HG03342 (cell line): ENCODE data around the gene PPIC.

Experiments
- ATAC-seq: cut with Tn5 transposase; IDR thresholded peaks from one replicate; pipeline ENCODE4 v1.9.1; 2021; ENCODE audit warnings: mild to moderate bottlenecking, moderate library complexity; ENCODE audit not compliant: unreplicated experiment

Gene PPIC

GRCh38 chr5:123036391-123037103 lies at the start of gene PPIC:
PPIC (minus strand) TSS chr5:123036725; CDS start chr5:123036625, 100 bp downstream.
- ATAC-seq, result peak; percentile 55

GRCh38 chr5:123085638-123086286 lies 49.2 kb upstream of the PPIC start:
- no peak for ATAC-seq

- ATAC-seq, result no peak
Observed at GRCh38 chr5:123084730-123085605, 48.4 kb upstream of the PPIC start.

GRCh38 chr5:123083298-123083697 lies 46.8 kb upstream of the PPIC start:
- no peak for ATAC-seq

GRCh38 chr5:123080215-123080614 lies 43.7 kb upstream of the PPIC start:
- no peak for ATAC-seq

GRCh38 chr5:123075521-123076163 lies 39.1 kb upstream of the PPIC start:
- ATAC-seq, result no peak

GRCh38 chr5:123068368-123068938 lies 31.9 kb upstream of the PPIC start:
- no peak for ATAC-seq

GRCh38 chr5:123066016-123066415 lies 29.5 kb upstream of the PPIC start:
- no peak for ATAC-seq

GRCh38 chr5:123059455-123059854 lies 22.9 kb upstream of the PPIC start:
- no peak for ATAC-seq

GRCh38 chr5:123051206-123051605 lies 14.7 kb upstream of the PPIC start:
- no peak for ATAC-seq

- ATAC-seq, result no peak
Observed at GRCh38 chr5:123047706-123048105, 11.2 kb upstream of the PPIC start.

GRCh38 chr5:123046222-123046621 lies 9.7 kb upstream of the PPIC start:
- ATAC-seq, result no peak

GRCh38 chr5:123044926-123045617 lies 8.5 kb upstream of the PPIC start:
- no peak for ATAC-seq

GRCh38 chr5:123039673-123040072 lies 3.1 kb upstream of the PPIC start:
- ATAC-seq, result no peak

- ATAC-seq, result no peak
Observed at GRCh38 chr5:123037104-123037418, 536 bp upstream of the PPIC start.

GRCh38 chr5:123035918-123036390 lies 571 bp downstream of the PPIC start:
- ATAC-seq, result peak; percentile 14

- peak; percentile 41 for ATAC-seq
Observed at GRCh38 chr5:123035360-123035917, 1.1 kb downstream of the PPIC start.

GRCh38 chr5:123033157-123033671 lies 3.3 kb downstream of the PPIC start:
- ATAC-seq, result no peak

- no peak for ATAC-seq
Observed at GRCh38 chr5:123028222-123028621, 8.3 kb downstream of the PPIC start.

- ATAC-seq, result no peak
Observed at GRCh38 chr5:123014689-123015088, 21.8 kb downstream of the PPIC start.
